Activated T-helper 2 cell treated with anti-CD3 and anti-CD28 coated beads, Interferon-gamma antibody, Interleukin-2, Interleukin-4, amounts not matched to agents 10 μg/mL and 5 μg/mL and 100 μg/mL, durations not matched to agents 14 hours and 24 hours and 36 hours (primary cell): Measurements from ENCODE around the gene LRTM2. TPM values are rescaled to one million over a fixed set of nuclear protein-coding genes. Genes with fewer than 3 reads are reported as not detected.
"Not testable (repeated sequence)": the region's sequence is repeated elsewhere in the genome, so short reads cannot be mapped to it uniquely, and the experiment has no call there.

ENCODE experiments used
- DNase-seq: peaks from one replicate; pipeline ENCODE4 v3.0.0; 2021; ENCODE audit warnings: low spot score
- H3K27ac Mint-ChIP-seq: one replicate; pipeline ENCODE4 v1.8.0; 2021; ENCODE audit warnings: mixed read lengths
- H3K27me3 Mint-ChIP-seq: one replicate; pipeline ENCODE4 v1.8.0; 2021; ENCODE audit warnings: low read depth, mixed read lengths
- H3K36me3 Mint-ChIP-seq: one replicate; pipeline ENCODE4 v1.8.0; 2021; ENCODE audit warnings: low read depth, mixed read lengths
- H3K4me1 Mint-ChIP-seq: one replicate; pipeline ENCODE4 v1.8.0; 2021; ENCODE audit warnings: low read depth, mixed read lengths
- H3K4me3 Mint-ChIP-seq: one replicate; pipeline ENCODE4 v1.8.0; 2021; ENCODE audit warnings: low read depth, mild to moderate bottlenecking, moderate library complexity, mixed read lengths
- H3K9me3 Mint-ChIP-seq: one replicate; pipeline ENCODE4 v1.8.0; 2021; ENCODE audit warnings: mixed read lengths
- intact Hi-C: fragments of 100-400 bp; cut with micrococcal nuclease; formaldehyde crosslinking; loops from one replicate; pipeline ENCODE4 v1.15.1; 2023
- total RNA-seq: library from RNA; stranded (reverse); gene quantifications from 2 replicates; pipeline ENCODE4 v1.2.3, GENCODE V29; 2022

The LRTM2 gene
- total RNA-seq, 1 donor from 2014 or later: 0.07 TPM

DNA sequence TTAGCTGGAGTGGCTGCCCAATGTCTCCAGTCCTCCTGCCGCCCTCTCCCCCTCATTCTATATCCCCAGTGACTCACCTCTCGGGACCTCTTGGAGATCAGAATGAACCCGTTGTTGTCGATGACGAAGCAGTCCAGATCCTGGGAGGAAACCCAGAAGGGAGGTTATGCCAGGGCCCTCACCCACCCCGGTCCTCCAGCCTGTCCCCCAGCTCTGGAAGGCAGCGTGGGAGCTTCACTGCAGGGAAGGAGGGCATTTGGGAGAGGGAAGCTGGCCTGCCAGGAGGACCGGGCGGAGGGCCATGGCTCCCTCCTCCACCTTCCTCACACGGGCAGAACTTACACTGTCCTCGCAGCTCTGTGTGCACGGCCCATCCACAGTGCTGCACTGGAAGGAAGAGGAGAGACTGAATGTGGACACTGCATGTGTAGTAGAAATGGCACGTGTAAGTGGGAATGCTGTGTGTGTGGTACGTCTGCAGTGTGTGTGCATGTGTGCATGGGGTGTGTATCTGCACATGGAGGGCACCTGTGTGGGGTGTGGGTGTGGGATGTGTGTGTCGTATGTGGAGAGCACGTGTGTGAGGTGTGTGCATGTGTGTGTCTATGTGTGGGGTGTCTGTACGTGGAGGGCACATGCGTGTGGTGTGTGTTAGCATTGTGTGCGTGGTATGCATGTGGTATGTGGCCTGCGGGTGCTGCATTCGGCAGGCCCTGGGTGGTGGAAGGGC, 10.0 kb upstream of the LRTM2 start:
- peak overlapping the region; percentile 67 for H3K27ac Mint-ChIP-seq
- peak overlapping the region; percentile 65 for H3K4me3 Mint-ChIP-seq
- no peaks in the 10 kb centered on the region for H3K9me3 Mint-ChIP-seq
- peaks cover 8% of the 10 kb centered on the region for H3K4me1 Mint-ChIP-seq
- H3K36me3 Mint-ChIP-seq: no peaks in the 10 kb centered on the region
- H3K27me3 Mint-ChIP-seq: peaks cover 9% of the 10 kb centered on the region
- no peak for DNase-seq
- intact Hi-C loops: no loop called here

- no peak for DNase-seq
- Mint-ChIP-seq H3K9me3 (no peaks in the 10 kb centered on the region), H3K4me3 (peak overlapping the region; percentile 65), H3K27ac (peak overlapping the region; percentile 48), H3K36me3 (no peaks in the 10 kb centered on the region), H3K27me3 (peaks cover 11% of the 10 kb centered on the region), H3K4me1 (peaks cover 8% of the 10 kb centered on the region)
- intact Hi-C loops: no loop called here
Observed at GRCh38 chr12:1810931-1811280, 9.5 kb upstream of the LRTM2 start.

GRCh38 chr12:1811281-1811947, 9.0 kb upstream of the LRTM2 start:
- peaks cover 8% of the 10 kb centered on the region for H3K4me1 Mint-ChIP-seq
- peak overlapping the region; percentile 65 for H3K4me3 Mint-ChIP-seq
- H3K27ac Mint-ChIP-seq: peak overlapping the region; percentile 48
- no peaks in the 10 kb centered on the region for H3K36me3 Mint-ChIP-seq
- H3K27me3 Mint-ChIP-seq: peaks cover 12% of the 10 kb centered on the region
- no peak for DNase-seq
- no peaks in the 10 kb centered on the region for H3K9me3 Mint-ChIP-seq
- intact Hi-C loops: no loop called here

- intact Hi-C loops: no loop called here
Observed at GRCh38 chr12:1811948-1812291, 8.4 kb upstream of the LRTM2 start.

GRCh38 chr12:1812650-1813302, 7.6 kb upstream of the LRTM2 start:
- Mint-ChIP-seq H3K4me3 (no peak overlapping the region), H3K27ac (no peak overlapping the region), H3K9me3 (no peaks in the 10 kb centered on the region), H3K4me1 (peaks cover 8% of the 10 kb centered on the region), H3K27me3 (peaks cover 14% of the 10 kb centered on the region), H3K36me3 (no peaks in the 10 kb centered on the region)
- no peak for DNase-seq
- intact Hi-C loops: no loop called here

More at GRCh38 chr12:1811948-1812291, 8.4 kb upstream of the LRTM2 start:
- Mint-ChIP-seq H3K27ac (no peak overlapping the region), H3K27me3 (peaks cover 14% of the 10 kb centered on the region), H3K4me1 (peaks cover 8% of the 10 kb centered on the region), H3K36me3 (no peaks in the 10 kb centered on the region), H3K4me3 (no peak overlapping the region), H3K9me3 (no peaks in the 10 kb centered on the region)
- DNase-seq: no peak

DNA sequence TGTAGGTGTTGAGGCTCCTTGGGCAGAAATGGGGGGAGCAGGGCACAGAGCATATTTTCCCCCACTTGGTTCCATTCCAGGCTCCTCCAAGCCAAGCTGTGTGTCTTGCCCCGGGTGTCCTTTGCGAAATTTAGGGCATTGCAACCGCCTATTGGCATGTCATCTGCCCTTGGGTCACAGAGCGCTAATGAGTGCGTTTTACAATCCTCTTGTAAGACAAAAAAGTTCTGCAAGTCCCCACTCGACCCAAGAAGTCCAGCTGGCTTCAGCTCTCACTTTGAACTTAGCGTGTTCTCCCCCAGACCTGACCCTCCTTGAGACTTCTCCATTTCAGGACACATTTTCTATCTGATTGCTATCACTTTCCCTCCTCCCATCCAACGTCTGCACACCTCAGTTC, 6.1 kb upstream of the LRTM2 start:
- no peak for DNase-seq
- Mint-ChIP-seq H3K4me3 (no peak overlapping the region), H3K9me3 (no peaks in the 10 kb centered on the region), H3K36me3 (no peaks in the 10 kb centered on the region), H3K27ac (no peak overlapping the region), H3K4me1 (peaks cover 8% of the 10 kb centered on the region), H3K27me3 (peaks cover 18% of the 10 kb centered on the region)
- intact Hi-C loops: no loop called here

- Mint-ChIP-seq H3K36me3 (no peaks in the 10 kb centered on the region), H3K4me1 (peaks cover 10% of the 10 kb centered on the region), H3K27ac (no peak overlapping the region), H3K27me3 (peaks cover 27% of the 10 kb centered on the region), H3K4me3 (no peak overlapping the region), H3K9me3 (no peaks in the 10 kb centered on the region)
- DNase-seq: no peak
- intact Hi-C loops: no loop called here
Observed at GRCh38 chr12:1815108-1815507, 5.3 kb upstream of the LRTM2 start.

GRCh38 chr12:1815814-1816729, 4.3 kb upstream of the LRTM2 start:
- H3K9me3 Mint-ChIP-seq: no peaks in the 10 kb centered on the region
- no peaks in the 10 kb centered on the region for H3K36me3 Mint-ChIP-seq
- H3K4me3 Mint-ChIP-seq: no peak overlapping the region
- no peak overlapping the region for H3K27ac Mint-ChIP-seq
- intact Hi-C loops: no loop called here
- H3K4me1 Mint-ChIP-seq: peaks cover 5% of the 10 kb centered on the region
- no peak for DNase-seq
- H3K27me3 Mint-ChIP-seq: peaks cover 33% of the 10 kb centered on the region

GRCh38 chr12:1816730-1817348, 3.5 kb upstream of the LRTM2 start:
- H3K4me1 Mint-ChIP-seq: peaks cover 5% of the 10 kb centered on the region

GRCh38 chr12:1817928-1818327, 2.4 kb upstream of the LRTM2 start:
- H3K4me3 Mint-ChIP-seq, H3K27ac Mint-ChIP-seq, intact Hi-C loops, DNase-seq, H3K9me3 Mint-ChIP-seq, H3K4me1 Mint-ChIP-seq, H3K36me3 Mint-ChIP-seq: not testable (repeated sequence)
- H3K27me3 Mint-ChIP-seq: peaks cover 36% of the 10 kb centered on the region

More at GRCh38 chr12:1816730-1817348, 3.5 kb upstream of the LRTM2 start:
- Mint-ChIP-seq H3K4me3 (no peak overlapping the region), H3K27ac (no peak overlapping the region), H3K36me3 (no peaks in the 10 kb centered on the region), H3K9me3 (no peaks in the 10 kb centered on the region), H3K27me3 (peaks cover 35% of the 10 kb centered on the region)
- intact Hi-C loops: no loop called here
- DNase-seq: no peak

DNA sequence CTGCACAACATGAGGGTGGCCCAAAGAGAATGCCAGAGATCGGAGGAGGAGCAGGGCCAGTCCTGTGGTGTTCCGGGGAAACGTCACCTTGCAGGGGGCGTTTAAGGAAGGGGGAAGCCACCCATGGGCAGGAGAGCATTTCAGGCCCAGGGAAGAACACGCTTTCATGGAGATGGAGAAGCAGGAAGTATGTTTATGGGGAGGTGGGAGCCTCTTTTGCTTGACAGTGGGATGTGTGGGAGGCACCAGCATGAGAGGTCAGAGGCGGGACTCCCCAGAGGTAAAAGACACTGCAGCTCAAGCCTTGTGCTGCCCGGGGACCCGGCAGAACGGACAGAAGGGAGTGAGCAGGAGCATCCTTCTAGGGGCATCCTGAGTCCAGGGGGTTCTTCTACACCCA, 1.3 kb upstream of the LRTM2 start:
- H3K36me3 Mint-ChIP-seq: no peaks in the 10 kb centered on the region
- H3K4me1 Mint-ChIP-seq: peaks cover 2% of the 10 kb centered on the region
- intact Hi-C loops: no loop called here
- no peak overlapping the region for H3K4me3 Mint-ChIP-seq
- peaks cover 38% of the 10 kb centered on the region for H3K27me3 Mint-ChIP-seq
- H3K27ac Mint-ChIP-seq: no peak overlapping the region
- no peak for DNase-seq
- H3K9me3 Mint-ChIP-seq: no peaks in the 10 kb centered on the region

GRCh38 chr12:1819571-1819970, 794 bp upstream of the LRTM2 start:
- H3K9me3 Mint-ChIP-seq: no peaks in the 10 kb centered on the region
- H3K4me3 Mint-ChIP-seq: no peak overlapping the region
- H3K36me3 Mint-ChIP-seq: no peaks in the 10 kb centered on the region
- H3K4me1 Mint-ChIP-seq: peaks cover 2% of the 10 kb centered on the region
- H3K27ac Mint-ChIP-seq: no peak overlapping the region
- no peak for DNase-seq
- intact Hi-C loops: no loop called here
- peaks cover 36% of the 10 kb centered on the region for H3K27me3 Mint-ChIP-seq
